Esophagus squamous epithelium (tissue), 4 donors: Measurements from ENCODE around the gene TRNAU1AP. TPM values are rescaled to one million over a fixed set of nuclear protein-coding genes. Genes with fewer than 3 reads are reported as not detected.

Experiments
- small RNA-seq, 4 donors: library from RNA; depleted of rRNA; stranded (forward); fragments of <200 nt; gene quantifications; one replicate each; pipeline ENCODE3, GENCODE V24; 2016
- total RNA-seq, 4 donors: library from RNA; depleted of rRNA; stranded (reverse); fragments of >200 nt; gene quantifications; one replicate each; pipeline ENCODE4 v1.1.0, GENCODE V29; 2016

TRNAU1AP gene
- total RNA-seq, 4 donors from 2014 or later = 12.4 to 21.4 (median 16.4) TPM

Small RNA genes within 50 kb of the gene (small RNA-seq; reads per million reads assigned to genes)
- gene SNORA16A (0 reads per million in 4 donors), gene SNORA44 (0 reads per million in 4 donors), gene SNORA61 (0 reads per million in 4 donors), gene SNORA73A (0 reads per million in 4 donors), gene SNORA73B (25.4 to 34.4 (median 28.7) reads per million in 4 donors), gene SNORD99 (51,461 to 207,598 (median 123,435) reads per million in 4 donors)

Other genes starting within 250 kb of the TRNAU1AP start
- 10 to 100 TPM; 10.7 to 18.8 (median 15.6) TPM for gene MED18, start 224.0 kb upstream of the TRNAU1AP start, total RNA-seq
- 10 to 100 TPM; 33.4 to 41.0 (median 36.3) TPM for gene PHACTR4, start 183.3 kb upstream of the TRNAU1AP start, total RNA-seq
- gene RCC1, start 47.0 kb upstream of the TRNAU1AP start, total RNA-seq = 10 to 100 TPM; 25.6 to 46.6 (median 35.8) TPM
- 1 to 10 TPM in 1 of 4 donors, under 1 TPM in 2, not detected in 1; 0.21 to 2.5 (median 0.83) TPM for gene RAB42, start 39.2 kb downstream of the TRNAU1AP start, total RNA-seq
- gene TAF12, start 90.0 kb downstream of the TRNAU1AP start, total RNA-seq = 10 to 100 TPM in 3 of 4 donors, 1 to 10 TPM in 1; 7.6 to 20.1 (median 13.1) TPM
- not detected for gene RNU11, start 95.5 kb downstream of the TRNAU1AP start, total RNA-seq
- gene GMEB1, start 115.7 kb downstream of the TRNAU1AP start, total RNA-seq = 10 to 100 TPM in 1 of 4 donors, 1 to 10 TPM in 3; 4.0 to 12.8 (median 9.0) TPM
- gene YTHDF2, start 183.9 kb downstream of the TRNAU1AP start, total RNA-seq = 10 to 100 TPM; 55.0 to 66.2 (median 60.7) TPM